ENCODE measurements around the gene SYN1.
A peak's percentile ranks its signal among the peaks of the same experiment; 100 is the strongest.
"Not testable (repeated sequence)": the region's sequence is repeated elsewhere in the genome, so short reads cannot be mapped to it uniquely, and the experiment has no call there.

The SYN1 gene

GRCh38 chrX:47633689-47634590 lies 14.3 kb upstream of the SYN1 start:
- DNase-seq = no peak

GRCh38 chrX:47632666-47633065 lies 13.0 kb upstream of the SYN1 start:
- DNase-seq = no peak

GRCh38 chrX:47631676-47632075 lies 12.0 kb upstream of the SYN1 start:
- DNase-seq = no peak

- DNase-seq = no peak
Observed at GRCh38 chrX:47629419-47630200, 10.0 kb upstream of the SYN1 start, which contains the start of gene CFP. Gene CFP (minus strand): TSS chrX:47629930. CDS start chrX:47629844, 86 bp downstream.

GRCh38 chrX:47628982-47629381 lies 9.3 kb upstream of the SYN1 start:
- no peak for DNase-seq

- DNase-seq = no peak
Observed at GRCh38 chrX:47625365-47625764, 5.7 kb upstream of the SYN1 start.

GRCh38 chrX:47623540-47624027 lies 3.9 kb upstream of the SYN1 start:
- peak; percentile 13 for DNase-seq

GRCh38 chrX:47621851-47622250 lies 2.2 kb upstream of the SYN1 start:
- DNase-seq = no peak

GRCh38 chrX:47620303-47620685 lies 637 bp upstream of the SYN1 start:
- no peak for DNase-seq

GRCh38 chrX:47618923-47619485 lies 653 bp downstream of the SYN1 start:
- DNase-seq = no peak

GRCh38 chrX:47614618-47615017 lies 5.0 kb downstream of the SYN1 start:
- DNase-seq = no peak

GRCh38 chrX:47613082-47613481 lies 6.6 kb downstream of the SYN1 start:
- DNase-seq = no peak

GRCh38 chrX:47612418-47612817 lies 7.2 kb downstream of the SYN1 start:
- DNase-seq = no peak

- no peak for DNase-seq
Observed at GRCh38 chrX:47611926-47612325, 7.7 kb downstream of the SYN1 start.

- no peak for DNase-seq
Observed at GRCh38 chrX:47611489-47611888, 8.2 kb downstream of the SYN1 start.

GRCh38 chrX:47610511-47610910 lies 9.1 kb downstream of the SYN1 start:
- DNase-seq = no peak

- no peak for DNase-seq
Observed at GRCh38 chrX:47608130-47608810, 11.4 kb downstream of the SYN1 start.

- no peak for DNase-seq
Observed at GRCh38 chrX:47607091-47607490, 12.6 kb downstream of the SYN1 start.

- no peak for DNase-seq
Observed at GRCh38 chrX:47605024-47605423, 14.6 kb downstream of the SYN1 start.

GRCh38 chrX:47603125-47603524 lies 16.5 kb downstream of the SYN1 start:
- not testable (repeated sequence) for DNase-seq

GRCh38 chrX:47597222-47597621 lies 22.4 kb downstream of the SYN1 start:
- no peak for DNase-seq

- DNase-seq = no peak
Observed at GRCh38 chrX:47596256-47596655, 23.4 kb downstream of the SYN1 start.

- DNase-seq = no peak
Observed at GRCh38 chrX:47595716-47596251, 23.9 kb downstream of the SYN1 start.
